Breast epithelium (tissue), 3 donors: ENCODE data around the gene PTPRN2.

Experiments
- CTCF ChIP-seq, 3 donors: fragments of 450-650 bp; IDR thresholded peaks; one replicate each; pipeline ENCODE4 v1.5.1; 2016 to 2017; ENCODE audit warnings: antibody characterized with exemption in 3 of 3, mild to moderate bottlenecking in 3 of 3, moderate library complexity in 3 of 3
- POLR2A ChIP-seq: fragments of 450-650 bp; IDR thresholded peaks from one replicate; pipeline ENCODE4 v1.6.1; 2016; ENCODE audit warnings: antibody characterized with exemption, mild to moderate bottlenecking, moderate library complexity
- POLR2AphosphoS5 ChIP-seq, 3 donors: sonication (generic); formaldehyde crosslinking; IDR thresholded peaks; one replicate each; pipeline ENCODE4 v1.6.1; 2017; ENCODE audit warnings: antibody characterized with exemption in 3 of 3

GRCh38 chr7:158255558-158255957 is 332.1 kb downstream of the PTPRN2 start:
- TF ChIP-seq CTCF (IDR thresholded peaks at IDR 0.05) (no peak), POLR2A (no peak), POLR2AphosphoS5 (IDR thresholded peaks at IDR 0.05) (no peak)
